HG03575 (cell line): Measurements from ENCODE around the gene TPSD1.
"Not testable (repeated sequence)": the region's sequence is repeated elsewhere in the genome, so short reads cannot be mapped to it uniquely, and the experiment has no call there.

ENCODE experiments used
- ATAC-seq: cut with Tn5 transposase; IDR thresholded peaks from one replicate; pipeline ENCODE4 v1.9.1; 2021; ENCODE audit not compliant: unreplicated experiment, insufficient number of reproducible peaks, low FRiP score; ENCODE audit errors: extremely low read depth

Gene TPSD1

DNA sequence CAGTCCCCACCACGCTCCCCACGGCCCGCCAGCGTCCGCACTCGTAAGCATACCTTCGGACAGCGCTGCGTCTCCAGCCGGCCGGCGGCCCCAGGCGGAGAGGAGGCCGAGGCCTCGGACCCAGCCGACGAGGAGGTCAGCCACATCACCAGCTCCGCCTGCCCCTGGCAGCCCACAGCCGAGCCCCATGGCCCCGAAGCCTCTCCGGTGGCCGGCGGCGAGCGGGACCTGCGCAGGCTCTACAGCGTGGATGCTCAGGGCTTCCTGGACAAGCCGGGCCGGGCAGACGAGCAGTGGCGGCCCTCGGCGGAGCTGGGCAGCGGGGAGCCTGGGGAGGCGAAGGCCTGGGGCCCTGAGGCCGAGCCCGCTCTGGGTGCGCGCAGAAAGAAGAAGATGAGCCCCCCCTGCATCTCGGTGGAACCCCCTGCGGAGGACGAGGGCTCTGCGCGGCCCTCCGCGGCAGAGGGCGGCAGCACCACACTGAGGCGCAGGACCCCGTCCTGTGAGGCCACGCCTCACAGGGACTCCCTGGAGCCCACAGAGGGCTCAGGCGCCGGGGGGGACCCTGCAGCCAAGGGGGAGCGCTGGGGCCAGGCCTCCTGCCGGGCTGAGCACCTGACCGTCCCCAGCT, 35.7 kb upstream of the TPSD1 start:
- no peak for ATAC-seq

DNA sequence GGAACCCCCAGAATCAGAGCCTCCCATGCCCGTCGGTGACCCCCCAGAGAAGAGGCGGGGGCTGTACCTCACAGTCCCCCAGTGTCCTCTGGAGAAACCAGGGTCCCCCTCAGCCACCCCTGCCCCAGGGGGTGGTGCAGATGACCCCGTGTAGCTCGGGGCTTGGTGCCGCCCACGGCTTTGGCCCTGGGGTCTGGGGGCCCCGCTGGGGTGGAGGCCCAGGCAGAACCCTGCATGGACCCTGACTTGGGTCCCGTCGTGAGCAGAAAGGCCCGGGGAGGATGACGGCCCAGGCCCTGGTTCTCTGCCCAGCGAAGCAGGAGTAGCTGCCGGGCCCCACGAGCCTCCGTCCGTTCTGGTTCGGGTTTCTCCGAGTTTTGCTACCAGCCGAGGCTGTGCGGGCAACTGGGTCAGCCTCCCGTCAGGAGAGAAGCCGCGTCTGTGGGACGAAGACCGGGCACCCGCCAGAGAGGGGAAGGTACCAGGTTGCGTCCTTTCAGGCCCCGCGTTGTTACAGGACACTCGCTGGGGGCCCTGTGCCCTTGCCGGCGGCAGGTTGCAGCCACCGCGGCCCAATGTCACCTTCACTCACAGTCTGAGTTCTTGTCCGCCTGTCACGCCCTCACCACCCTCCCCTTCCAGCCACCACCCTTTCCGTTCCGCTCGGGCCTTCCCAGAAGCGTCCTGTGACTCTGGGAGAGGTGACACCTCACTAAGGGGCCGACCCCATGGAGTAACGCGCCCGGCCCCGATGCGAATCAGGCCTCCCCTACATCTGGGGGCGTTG, 34.8 kb upstream of the TPSD1 start:
- no peak for ATAC-seq

DNA sequence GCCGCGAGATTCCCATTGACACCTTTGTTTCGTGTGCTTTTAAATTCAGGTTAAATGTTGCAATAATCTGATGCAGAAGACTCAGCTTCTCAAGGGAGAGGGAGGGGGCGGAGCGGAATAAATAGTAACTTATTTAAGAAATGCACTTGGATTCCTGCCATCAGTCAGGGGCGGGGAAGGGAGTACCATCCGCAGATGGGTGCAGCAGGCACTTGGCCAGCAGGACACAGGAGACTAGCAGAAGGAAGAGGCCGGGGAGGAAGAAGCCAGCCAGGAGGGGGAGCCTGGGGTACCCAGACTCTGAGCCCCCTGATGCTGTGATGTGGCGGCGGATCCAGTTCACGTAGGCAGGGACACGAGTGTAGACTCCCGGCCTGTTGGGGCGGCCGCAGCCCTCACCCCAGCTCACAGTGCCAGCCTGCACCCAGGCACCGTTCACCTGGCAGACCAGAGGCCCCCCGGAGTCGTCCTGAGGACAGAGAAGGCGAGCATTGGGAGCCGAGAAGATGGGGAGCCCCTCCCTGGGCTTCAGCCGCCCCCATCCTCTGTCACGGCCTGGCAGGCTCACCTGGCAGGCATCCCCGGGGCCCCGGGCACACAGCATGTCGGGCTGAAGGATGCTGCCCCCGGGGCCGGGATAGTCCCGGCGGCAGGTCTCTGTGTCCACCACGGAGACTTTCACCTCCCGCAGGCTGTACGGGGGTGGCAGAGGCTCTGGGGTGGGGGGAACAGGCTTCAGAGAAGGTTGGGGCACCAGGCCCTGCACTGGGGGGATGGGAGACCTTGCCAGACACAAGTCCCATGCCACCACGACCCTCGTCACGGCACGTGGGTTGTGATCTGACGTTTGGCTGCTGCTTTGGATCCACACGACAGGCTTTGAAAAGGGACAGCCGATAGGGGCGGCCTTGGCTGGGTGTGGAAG, 34.0 kb upstream of the TPSD1 start:
- ATAC-seq = no peak

DNA sequence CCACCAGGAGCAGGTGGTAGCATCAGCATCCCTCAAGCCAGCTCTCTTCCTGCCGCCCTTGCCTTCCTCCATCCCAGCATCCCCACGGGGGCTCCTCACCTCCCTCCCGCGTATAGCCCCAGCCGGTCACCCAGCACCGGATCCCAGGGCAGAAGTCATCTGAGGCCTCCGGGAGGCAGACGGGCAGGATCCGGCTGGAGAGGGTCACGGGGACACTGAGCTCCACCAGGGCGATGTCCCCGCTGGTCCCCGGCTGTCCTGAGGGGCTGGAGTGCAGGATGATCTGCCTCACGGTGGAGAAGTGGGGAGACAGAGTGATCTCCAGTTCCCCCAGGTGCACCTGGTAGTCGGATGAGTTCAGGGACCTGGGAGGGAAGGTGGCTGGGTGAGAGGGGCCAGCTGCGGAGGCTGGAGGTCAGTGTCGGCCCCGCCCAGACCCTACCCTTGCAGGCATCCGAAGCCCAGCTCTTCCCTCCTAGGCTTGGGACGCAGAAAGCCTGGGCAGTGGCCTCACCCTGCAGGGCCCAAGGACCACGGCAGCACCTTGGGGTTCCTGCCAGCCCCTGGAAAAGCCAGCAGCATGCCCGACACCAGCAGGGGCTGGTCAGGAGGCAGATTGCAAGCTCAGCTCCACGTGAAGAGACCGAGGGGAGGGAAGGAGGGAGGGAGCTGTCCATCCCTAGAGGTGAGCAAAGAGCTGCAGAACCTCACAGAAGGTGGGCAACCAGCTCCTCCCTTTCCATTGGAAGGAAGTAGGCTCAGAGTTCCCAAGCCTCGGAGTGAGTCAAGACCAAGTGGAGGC, 33.1 kb upstream of the TPSD1 start:
- ATAC-seq = no peak

DNA sequence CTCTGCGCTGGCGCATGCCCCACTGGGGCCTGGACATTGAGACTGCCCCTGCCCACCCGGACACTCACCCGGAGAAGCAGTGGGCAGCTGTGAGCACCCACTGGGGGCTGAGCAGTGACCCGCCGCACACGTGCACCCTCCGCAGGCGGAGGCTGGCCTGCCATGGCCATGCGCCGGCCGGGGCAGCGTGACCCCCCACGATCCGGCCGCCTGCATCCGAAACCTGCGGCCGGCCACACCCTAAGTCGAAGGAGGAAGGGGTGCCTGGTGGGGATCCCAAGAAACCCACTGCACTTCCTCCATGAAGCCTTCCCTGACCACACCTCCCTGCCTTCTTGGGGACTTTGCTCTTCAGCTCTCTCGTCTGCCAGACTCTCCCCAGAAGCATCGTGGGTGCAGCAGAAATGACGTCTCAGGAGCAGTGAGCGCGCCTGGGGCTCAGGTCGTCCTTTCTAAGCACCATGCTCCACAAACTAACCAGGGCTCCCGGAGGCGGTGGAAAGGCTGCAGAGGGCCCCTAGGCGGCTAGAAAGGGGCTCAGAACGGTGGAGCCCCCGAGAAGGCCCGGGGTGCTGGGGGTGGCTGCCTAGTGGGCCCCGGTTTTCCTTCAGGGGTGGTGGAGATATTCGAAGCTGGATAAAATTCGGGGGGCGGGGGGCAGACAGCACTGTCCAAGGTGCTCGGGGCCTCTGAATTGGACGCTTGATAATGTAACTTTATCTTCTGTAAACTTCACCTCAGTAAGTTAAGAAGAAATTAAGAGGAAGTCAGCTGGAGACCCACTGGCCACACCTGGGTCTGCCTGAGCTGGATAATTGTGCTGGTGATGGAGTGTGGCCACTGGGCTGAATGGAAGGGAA, 32.3 kb upstream of the TPSD1 start:
- ATAC-seq = no peak

DNA sequence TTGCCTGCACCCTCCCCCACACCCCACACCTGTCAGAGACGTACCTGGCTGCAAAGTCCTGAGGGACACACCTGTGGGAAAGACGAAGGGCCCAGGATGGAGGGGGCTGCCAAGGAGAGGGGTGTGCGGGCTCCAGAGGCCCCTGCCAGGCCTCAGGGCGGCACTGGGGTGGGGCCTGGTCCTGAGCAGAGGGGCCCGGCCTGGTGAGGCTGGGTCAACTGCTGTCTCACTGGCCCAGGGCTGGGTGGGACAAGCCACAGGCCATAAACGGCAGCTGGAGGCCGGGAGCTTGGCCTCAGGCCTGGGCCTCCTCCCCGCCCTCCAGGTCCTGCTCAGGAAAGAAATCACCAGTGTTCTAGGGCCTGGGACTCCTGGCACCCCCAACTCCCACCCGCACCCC, 31.3 kb upstream of the TPSD1 start:
- ATAC-seq = no peak

DNA sequence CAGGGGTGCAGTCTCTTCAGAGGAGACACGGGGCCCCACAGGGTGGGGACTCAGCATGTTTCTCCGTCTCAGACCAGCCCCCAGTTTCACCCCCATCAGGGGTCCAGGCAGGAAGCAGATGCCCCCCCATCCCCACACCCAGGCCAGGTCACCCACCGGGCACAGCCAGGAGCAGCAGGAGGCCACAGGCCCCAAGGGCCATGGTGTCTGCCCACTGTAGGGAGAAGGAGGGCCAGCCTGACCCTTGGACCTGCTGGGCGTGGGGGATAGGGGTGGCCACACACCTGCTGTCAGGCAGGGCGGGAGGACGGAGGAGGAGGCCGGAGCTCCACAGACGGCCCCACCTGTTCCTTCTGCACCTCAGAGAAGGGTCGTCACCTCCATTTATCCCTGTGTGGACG, 30.8 kb upstream of the TPSD1 start, which contains the start of gene TPSG1:
Gene TPSG1, minus strand, starts transcription at position 218 of the 401 bp plus-strand sequence. Its CDS starts 16 bp downstream, at position 202.
- ATAC-seq = no peak

- not testable (repeated sequence) for ATAC-seq
Observed at GRCh38 chr16:1225728-1226311, 30.0 kb upstream of the TPSD1 start.

GRCh38 chr16:1226692-1227091, 29.2 kb upstream of the TPSD1 start:
- ATAC-seq = not testable (repeated sequence)

DNA sequence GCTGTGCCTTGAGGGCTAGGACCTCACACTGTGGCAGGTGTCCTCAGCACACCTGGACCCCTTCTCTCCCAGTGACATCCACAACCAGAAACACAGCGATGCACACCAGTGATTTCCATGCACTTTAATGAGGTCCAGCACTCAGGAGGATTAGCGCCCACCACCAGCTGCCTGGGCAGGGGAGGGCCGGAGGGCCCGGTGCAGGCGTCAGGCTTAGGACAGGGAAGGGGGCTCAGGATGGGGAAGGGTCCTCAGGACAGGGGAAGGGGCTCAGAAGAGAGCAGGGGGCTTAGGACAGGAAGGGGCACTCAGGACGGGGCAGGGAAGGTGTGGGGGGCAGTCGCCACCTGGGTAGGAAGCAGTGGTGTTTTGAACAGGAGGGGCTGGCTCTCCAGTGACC, 27.6 kb upstream of the TPSD1 start:
- ATAC-seq = not testable (repeated sequence)

GRCh38 chr16:1229476-1229875, 26.4 kb upstream of the TPSD1 start:
- ATAC-seq = not testable (repeated sequence)

GRCh38 chr16:1230084-1230470, 25.8 kb upstream of the TPSD1 start, which contains the start of gene TPSB2:
TPSB2 (minus strand) TSS chr16:1230184; CDS start chr16:1229951, 233 bp downstream.
- not testable (repeated sequence) for ATAC-seq

DNA sequence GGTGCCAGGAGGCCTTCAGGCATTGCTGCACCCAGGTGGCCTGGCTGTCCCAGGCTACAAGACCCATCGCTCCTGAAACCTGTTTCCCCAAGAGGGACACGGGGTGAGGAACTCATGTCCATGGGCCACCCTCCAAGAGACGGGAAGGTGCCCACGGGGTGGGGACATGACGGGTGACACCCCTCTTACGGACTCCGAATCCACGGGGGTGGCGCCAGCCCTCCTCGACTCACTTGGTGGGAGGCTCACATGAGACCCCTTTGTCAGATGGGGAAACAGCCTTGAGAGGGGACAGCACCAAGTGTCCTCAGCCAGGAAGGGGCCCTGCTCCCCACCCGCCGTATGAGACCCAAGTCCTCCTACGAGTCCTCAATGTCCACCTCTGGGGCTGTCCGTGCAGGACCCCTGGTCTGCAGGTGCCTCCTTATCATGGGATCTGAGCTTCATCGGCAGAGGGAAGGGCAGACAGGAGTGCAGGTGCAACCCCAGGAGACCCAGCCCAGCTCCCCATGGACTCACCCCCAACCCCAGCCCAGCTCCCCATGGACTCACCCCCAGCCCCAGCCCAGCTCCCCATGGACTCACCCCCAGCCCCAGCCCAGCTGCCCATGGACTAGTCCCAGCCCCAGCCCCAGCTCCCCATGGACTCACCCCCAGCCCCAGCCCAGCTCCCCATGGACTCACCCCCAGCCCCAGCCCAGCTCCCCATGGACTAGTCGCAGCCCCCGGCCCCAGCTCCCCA, 25.2 kb upstream of the TPSD1 start:
- not testable (repeated sequence) for ATAC-seq

DNA sequence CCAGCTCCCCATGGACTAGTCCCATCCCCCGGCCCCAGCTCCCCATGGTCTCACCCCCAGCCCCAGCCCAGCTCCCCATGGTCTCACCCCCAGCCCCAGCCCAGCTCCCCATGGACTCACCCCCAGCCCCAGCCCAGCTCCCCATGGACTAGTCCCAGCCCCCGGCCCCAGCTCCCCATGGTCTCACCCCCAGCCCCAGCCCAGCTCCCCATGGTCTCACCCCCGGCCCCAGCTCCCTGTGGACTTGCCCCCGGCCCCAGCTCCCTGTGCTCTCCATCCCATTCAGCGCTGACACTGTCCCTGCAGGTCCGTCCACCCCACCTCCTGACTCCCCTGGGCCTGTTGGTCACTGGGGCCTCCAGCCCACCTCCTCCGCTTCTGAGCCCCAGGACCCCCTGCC, 24.6 kb upstream of the TPSD1 start:
- ATAC-seq = not testable (repeated sequence)

DNA sequence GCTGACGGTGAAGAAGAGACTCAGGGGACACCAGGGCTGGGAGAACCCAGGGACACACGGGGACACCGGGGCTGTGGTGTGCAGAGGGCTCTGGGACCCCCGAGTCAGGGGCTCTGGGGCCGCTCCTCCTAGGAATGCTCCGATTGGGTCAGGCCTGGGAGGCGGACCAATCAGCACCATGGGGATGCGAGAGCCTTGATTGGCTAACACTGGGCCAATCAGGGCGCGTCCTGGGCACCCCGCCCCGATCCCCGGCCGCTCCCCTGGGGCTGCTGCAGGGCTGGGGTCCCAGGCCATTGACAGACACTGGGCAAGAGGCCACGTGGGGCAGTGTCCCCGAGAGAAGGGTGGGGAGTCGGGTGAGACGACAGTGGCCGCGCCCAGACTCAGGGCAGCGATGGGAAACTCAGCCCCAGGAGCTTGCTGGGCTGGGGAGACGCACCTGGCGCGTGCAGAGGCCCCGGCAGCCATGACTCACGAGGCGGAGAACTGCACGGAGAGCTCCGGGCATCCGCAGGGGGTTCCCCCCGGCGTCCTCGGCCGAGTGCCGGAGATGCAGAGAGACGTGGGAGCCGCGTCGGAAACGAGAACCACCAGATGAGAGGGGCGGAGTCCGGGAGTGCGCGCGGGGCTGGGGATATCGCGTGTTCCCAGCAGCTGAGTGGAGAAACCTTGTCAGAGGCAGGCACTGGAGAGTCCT, 23.7 kb upstream of the TPSD1 start:
- not testable (repeated sequence) for ATAC-seq

- not testable (repeated sequence) for ATAC-seq
Observed at GRCh38 chr16:1236659-1237058, 19.2 kb upstream of the TPSD1 start.
